PC-9 (cell line): ENCODE results near the gene NR1H2. TPM values are rescaled to one million over a fixed set of nuclear protein-coding genes. Genes with fewer than 3 reads are reported as not detected.

Experiments
- BruUV-seq: library from RNA; stranded (reverse); fragments of 400-500 nt; replicated peaks from 2 replicates; lab custom pipeline; 2021; lab: Mats Ljungman, UMichigan
- CTCF ChIA-PET: fragments of 300-600 bp; sonication (Branson Sonifier 250); formaldehyde crosslinking; loops from one replicate; lab custom pipeline; 2022; ENCODE audit warnings: antibody characterized with exemption; lab: Charles Lee
- POLR2A ChIA-PET: fragments of 300-600 bp; sonication (Branson Sonifier 250); formaldehyde crosslinking; loops from one replicate; lab custom pipeline; 2022; ENCODE audit warnings: antibody characterized with exemption; ENCODE audit not compliant: unreplicated experiment; lab: Charles Lee
- DNase-seq, 2 experiments: peaks; one replicate each; pipeline versions ENCODE4 v3.0.0 to v3.0.0-alpha.2; 2015 to 2022; ENCODE audit warnings: mixed read lengths in 1 of 2
- H2AFZ ChIP-seq: fragments of 200-600 bp; sonication (generic); 2 replicates; pipeline ENCODE4 v1.8.1; 2017; ENCODE audit warnings: antibody characterized with exemption
- H3F3A ChIP-seq: fragments of 200-600 bp; sonication (generic); 2 replicates; pipeline ENCODE4 v1.8.1; 2017; ENCODE audit warnings: antibody characterized with exemption, mild to moderate bottlenecking, low read depth; ENCODE audit not compliant: insufficient read depth
- H3K27ac ChIP-seq: fragments of 200-600 bp; sonication (generic); 2 replicates; pipeline ENCODE4 v1.6.1; 2016; ENCODE audit warnings: mixed run types
- H3K27me3 ChIP-seq: fragments of 200-600 bp; sonication (generic); 2 replicates; pipeline ENCODE4 v1.6.1; 2016; ENCODE audit warnings: low read depth, mixed run types; ENCODE audit not compliant: insufficient read depth
- H3K36me3 ChIP-seq: fragments of 200-600 bp; sonication (generic); 2 replicates; pipeline ENCODE4 v1.6.1; 2016; ENCODE audit warnings: low read depth, mixed run types
- H3K4me1 ChIP-seq: fragments of 200-600 bp; sonication (generic); replicated peaks from 2 replicates; pipeline ENCODE4 v1.6.1; 2016; ENCODE audit warnings: mixed run types; ENCODE audit not compliant: insufficient read depth
- H3K4me2 ChIP-seq: fragments of 200-600 bp; sonication (generic); 2 replicates; pipeline ENCODE4 v1.6.1; 2017; ENCODE audit warnings: mixed run types
- H3K4me3 ChIP-seq: fragments of 200-600 bp; sonication (generic); 2 replicates; pipeline ENCODE4 v1.6.1; 2016; ENCODE audit warnings: mixed run types
- H3K79me2 ChIP-seq: fragments of 200-600 bp; sonication (generic); 2 replicates; pipeline ENCODE4 v1.6.1; 2017; ENCODE audit warnings: low read depth, mixed run types
- H3K9me2 ChIP-seq: fragments of 200-600 bp; sonication (generic); 2 replicates; pipeline ENCODE4 v1.8.1; 2017; ENCODE audit warnings: mild to moderate bottlenecking; ENCODE audit not compliant: insufficient read depth
- H3K9me3 ChIP-seq: fragments of 200-600 bp; sonication (generic); 2 replicates; pipeline ENCODE4 v1.8.1; 2016; ENCODE audit warnings: low read depth; ENCODE audit not compliant: insufficient read depth
- H4K20me1 ChIP-seq: fragments of 200-600 bp; sonication (generic); 2 replicates; pipeline ENCODE4 v1.8.1; 2017; ENCODE audit not compliant: insufficient read depth
- CTCF ChIP-seq: fragments of 200-600 bp; sonication (generic); conservative IDR thresholded peaks from 2 replicates; pipeline ENCODE4 v1.6.1; 2017; ENCODE audit warnings: mixed run types, antibody characterized with exemption, mild to moderate bottlenecking, moderate library complexity
- EZH2 ChIP-seq: fragments of 200-600 bp; sonication (generic); IDR thresholded peaks from 2 replicates; pipeline ENCODE4 v1.8.0; 2017; ENCODE audit warnings: antibody characterized with exemption, low read depth
- intact Hi-C: fragments of 100-400 bp; cut with micrococcal nuclease; formaldehyde crosslinking; loops from one replicate; pipeline ENCODE4 v1.10.0; 2022; ENCODE audit not compliant: unreplicated experiment
- total RNA-seq: library from RNA; stranded (reverse); gene quantifications from 2 replicates; pipeline ENCODE4 v1.2.3, GENCODE V29; 2021

NR1H2 gene
- total RNA-seq, 1 experiment from 2014 or later = 77.5 TPM

GRCh38 chr19:50418176-50419021, 42.1 kb downstream of the NR1H2 start, which contains the start of gene SPIB:
Gene SPIB (plus strand): TSS chr19:50418938. CDS start chr19:50418963, 25 bp downstream.
- Histone ChIP-seq H3K9me2 (no peaks in the 10 kb centered on the region), H3F3A (peaks cover 7% of the 10 kb centered on the region; the same call in 1 of the 2 replicates), H3K79me2 (no peaks in the 10 kb centered on the region), H3K4me3 (no peak within 1 kb of the TSS), H3K36me3 (no peaks in the 10 kb centered on the region), H3K4me2 (no peak within 1 kb of the TSS), H3K9me3 (no peaks in the 10 kb centered on the region), H3K4me1 (no peaks in the 10 kb centered on the region), H3K27ac (no peak within 1 kb of the TSS), H2AFZ (no peak within 1 kb of the TSS), H3K27me3 (no peaks in the 10 kb centered on the region), H4K20me1 (no peaks in the 10 kb centered on the region)
- BruUV-seq = no TSS peak
- DNase-seq = no peak
- POLR2A ChIA-PET = no interaction called here
- intact Hi-C loops = no loop called here
- no peak for TF ChIP-seq CTCF
- no peak for TF ChIP-seq EZH2
- CTCF ChIA-PET = no interaction called here

GRCh38 chr19:50419022-50419579, 42.8 kb downstream of the NR1H2 start:
- H3K27me3 ChIP-seq = no peaks in the 10 kb centered on the region
- TF ChIP-seq CTCF = no peak
- no peak for TF ChIP-seq EZH2
- POLR2A ChIA-PET = no interaction called here
- H3K9me3 ChIP-seq = no peaks in the 10 kb centered on the region
- no peaks in the 10 kb centered on the region for H4K20me1 ChIP-seq
- H3K9me2 ChIP-seq = no peaks in the 10 kb centered on the region
- H2AFZ ChIP-seq = no peak overlapping the region
- BruUV-seq = no TSS peak
- DNase-seq = no peak
- no peaks in the 10 kb centered on the region for H3K36me3 ChIP-seq
- CTCF ChIA-PET = no interaction called here
- H3K4me1 ChIP-seq = no peaks in the 10 kb centered on the region
- no peak overlapping the region for H3K27ac ChIP-seq
- H3K79me2 ChIP-seq = no peaks in the 10 kb centered on the region
- intact Hi-C loops = no loop called here
- H3K4me3 ChIP-seq = no peak overlapping the region
- H3F3A ChIP-seq = peaks cover under 1% of the 10 kb centered on the region; the same call in 1 of the 2 replicates
- no peak overlapping the region for H3K4me2 ChIP-seq

- H3K36me3 ChIP-seq = no peaks in the 10 kb centered on the region
- POLR2A ChIA-PET = no interaction called here
- TF ChIP-seq CTCF (no peak), EZH2 (no peak)
- H4K20me1 ChIP-seq = no peaks in the 10 kb centered on the region
- no peaks in the 10 kb centered on the region for H3K4me1 ChIP-seq
- no peaks in the 10 kb centered on the region for H3K9me2 ChIP-seq
- CTCF ChIA-PET = no interaction called here
- H3K27ac ChIP-seq = no peak overlapping the region
- H3K4me2 ChIP-seq = no peak overlapping the region
- no peak for DNase-seq
- no TSS peak for BruUV-seq
- no peaks in the 10 kb centered on the region for H3F3A ChIP-seq
- no peaks in the 10 kb centered on the region for H3K79me2 ChIP-seq
- intact Hi-C loops = no loop called here
- H2AFZ ChIP-seq = no peak overlapping the region
- no peaks in the 10 kb centered on the region for H3K27me3 ChIP-seq
- no peaks in the 10 kb centered on the region for H3K9me3 ChIP-seq
- no peak overlapping the region for H3K4me3 ChIP-seq
Observed at GRCh38 chr19:50419580-50420035, 43.4 kb downstream of the NR1H2 start.
